Activated naive CD4-positive, alpha-beta T cell treated with anti-CD3 and anti-CD28 coated beads, Interleukin-2, amount 50 U/mL, for 24 hours (primary cell): ENCODE results near the gene PDCD1LG2.
A peak's percentile ranks its signal among the peaks of the same experiment; 100 is the strongest.
"Not testable (repeated sequence)": the region's sequence is repeated elsewhere in the genome, so short reads cannot be mapped to it uniquely, and the experiment has no call there.

Experiments used
- H3K27ac Mint-ChIP-seq: one replicate; pipeline ENCODE4 v1.8.0; 2021; ENCODE audit warnings: mild to moderate bottlenecking, mixed read lengths
- H3K27me3 Mint-ChIP-seq: one replicate; pipeline ENCODE4 v1.8.0; 2021; ENCODE audit warnings: mixed read lengths
- H3K36me3 Mint-ChIP-seq: one replicate; pipeline ENCODE4 v1.8.0; 2021; ENCODE audit warnings: mixed read lengths
- H3K4me1 Mint-ChIP-seq: one replicate; pipeline ENCODE4 v1.8.0; 2021; ENCODE audit warnings: mixed read lengths
- H3K4me3 Mint-ChIP-seq: one replicate; pipeline ENCODE4 v1.8.0; 2021; ENCODE audit warnings: mild to moderate bottlenecking, mixed read lengths
- H3K9me3 Mint-ChIP-seq: one replicate; pipeline ENCODE4 v1.8.0; 2021; ENCODE audit warnings: mixed read lengths

PDCD1LG2 gene

DNA sequence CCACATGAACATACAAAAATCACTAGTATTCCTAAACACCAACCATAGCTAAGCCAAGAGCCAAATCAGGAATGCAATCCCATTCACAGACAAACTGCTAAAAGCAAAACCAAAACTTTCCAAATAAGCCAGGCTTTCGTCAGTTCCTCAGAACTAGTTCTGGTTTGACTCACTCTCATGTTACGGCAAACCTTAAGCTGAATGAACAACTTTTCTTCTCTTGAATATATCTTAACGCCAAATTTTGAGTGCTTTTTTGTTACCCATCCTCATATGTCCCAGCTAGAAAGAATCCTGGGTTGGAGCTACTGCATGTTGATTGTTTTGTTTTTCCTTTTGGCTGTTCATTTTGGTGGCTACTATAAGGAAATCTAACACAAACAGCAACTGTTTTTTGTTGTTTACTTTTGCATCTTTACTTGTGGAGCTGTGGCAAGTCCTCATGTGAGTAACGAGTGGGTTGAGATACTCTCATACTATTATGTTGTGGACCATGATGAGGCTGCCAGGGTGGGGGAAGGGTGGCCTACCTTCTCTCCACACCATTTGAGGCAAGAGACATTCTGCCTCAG is at the start of gene PDCD1LG2:
PDCD1LG2 (plus strand) TSS at position 172 of the 572 bp plus-strand sequence. CDS start 12,016 bp downstream, outside the sequence.
- H3K27ac Mint-ChIP-seq, result peak within 1 kb of the TSS; percentile 95
- H3K27me3 Mint-ChIP-seq, result no peaks in the 10 kb centered on the region
- peaks cover 40% of the 10 kb centered on the region for H3K4me1 Mint-ChIP-seq
- H3K9me3 Mint-ChIP-seq, result no peaks in the 10 kb centered on the region
- peak within 1 kb of the TSS; percentile 72 for H3K4me3 Mint-ChIP-seq
- no peaks in the 10 kb centered on the region for H3K36me3 Mint-ChIP-seq

GRCh38 chr9:5464831-5465330 is 45.5 kb upstream of the PDCD1LG2 start:
- H3K4me3 Mint-ChIP-seq, H3K27me3 Mint-ChIP-seq, H3K9me3 Mint-ChIP-seq, H3K27ac Mint-ChIP-seq: not testable (repeated sequence)
- Mint-ChIP-seq H3K4me1 (peaks cover 17% of the 10 kb centered on the region), H3K36me3 (peaks cover 38% of the 10 kb centered on the region)

- Mint-ChIP-seq H3K36me3 (peaks cover 36% of the 10 kb centered on the region), H3K4me3 (no peak overlapping the region)
Measured at GRCh38 chr9:5466005-5466404, 44.3 kb upstream of the PDCD1LG2 start.

GRCh38 chr9:5466766-5467165 is 43.6 kb upstream of the PDCD1LG2 start:
- H3K9me3 Mint-ChIP-seq, result no peaks in the 10 kb centered on the region
- no peak overlapping the region for H3K27ac Mint-ChIP-seq
- peaks cover 36% of the 10 kb centered on the region for H3K36me3 Mint-ChIP-seq
- H3K4me3 Mint-ChIP-seq, result no peak overlapping the region
- no peaks in the 10 kb centered on the region for H3K27me3 Mint-ChIP-seq
- peaks cover 9% of the 10 kb centered on the region for H3K4me1 Mint-ChIP-seq

More at GRCh38 chr9:5466005-5466404, 44.3 kb upstream of the PDCD1LG2 start:
- Mint-ChIP-seq H3K9me3 (no peaks in the 10 kb centered on the region), H3K4me1 (peaks cover 9% of the 10 kb centered on the region), H3K27me3 (no peaks in the 10 kb centered on the region), H3K27ac (no peak overlapping the region)

- Mint-ChIP-seq H3K9me3 (no peaks in the 10 kb centered on the region), H3K4me3 (no peak overlapping the region), H3K36me3 (peaks cover 23% of the 10 kb centered on the region), H3K4me1 (peaks cover 9% of the 10 kb centered on the region), H3K27ac (peak overlapping the region; percentile 24), H3K27me3 (no peaks in the 10 kb centered on the region)
Measured at GRCh38 chr9:5468850-5469249, 41.5 kb upstream of the PDCD1LG2 start.

DNA sequence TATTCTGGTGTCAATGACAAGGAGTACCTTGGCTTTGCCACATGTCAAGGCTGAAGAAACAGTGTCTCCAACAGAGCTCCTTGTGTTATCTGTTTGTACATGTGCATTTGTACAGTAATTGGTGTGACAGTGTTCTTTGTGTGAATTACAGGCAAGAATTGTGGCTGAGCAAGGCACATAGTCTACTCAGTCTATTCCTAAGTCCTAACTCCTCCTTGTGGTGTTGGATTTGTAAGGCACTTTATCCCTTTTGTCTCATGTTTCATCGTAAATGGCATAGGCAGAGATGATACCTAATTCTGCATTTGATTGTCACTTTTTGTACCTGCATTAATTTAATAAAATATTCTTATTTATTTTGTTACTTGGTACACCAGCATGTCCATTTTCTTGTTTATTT is 40.2 kb upstream of the PDCD1LG2 start:
- H3K9me3 Mint-ChIP-seq, result no peaks in the 10 kb centered on the region
- peaks cover 9% of the 10 kb centered on the region for H3K4me1 Mint-ChIP-seq
- no peak overlapping the region for H3K27ac Mint-ChIP-seq
- H3K4me3 Mint-ChIP-seq, result no peak overlapping the region
- H3K36me3 Mint-ChIP-seq, result peaks cover 17% of the 10 kb centered on the region
- H3K27me3 Mint-ChIP-seq, result no peaks in the 10 kb centered on the region

GRCh38 chr9:5470816-5471215 is 39.5 kb upstream of the PDCD1LG2 start:
- Mint-ChIP-seq H3K27ac (no peak overlapping the region), H3K27me3 (no peaks in the 10 kb centered on the region), H3K36me3 (peaks cover 12% of the 10 kb centered on the region), H3K4me1 (peaks cover 9% of the 10 kb centered on the region), H3K9me3 (no peaks in the 10 kb centered on the region), H3K4me3 (no peak overlapping the region)

DNA sequence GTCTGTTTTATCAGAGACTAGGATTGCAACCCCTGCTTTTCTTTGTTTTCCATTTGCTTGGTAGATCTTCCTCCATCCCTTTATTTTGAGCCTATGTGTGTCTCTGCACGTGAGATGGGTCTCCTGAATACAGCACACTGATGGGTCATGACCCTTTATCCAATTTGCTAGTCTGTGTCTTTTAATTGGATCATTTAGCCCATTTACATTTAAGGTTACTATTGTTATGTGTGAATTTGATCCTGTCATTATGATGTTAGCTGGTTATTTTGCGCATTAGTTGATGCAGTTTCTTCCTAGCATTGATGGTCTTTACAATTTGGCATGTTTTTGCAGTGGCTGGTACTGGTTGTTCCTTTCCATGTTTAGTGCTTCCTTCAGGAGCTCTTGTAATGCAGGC is 34.7 kb upstream of the PDCD1LG2 start:
- H3K27ac Mint-ChIP-seq, result not testable (repeated sequence)

DNA sequence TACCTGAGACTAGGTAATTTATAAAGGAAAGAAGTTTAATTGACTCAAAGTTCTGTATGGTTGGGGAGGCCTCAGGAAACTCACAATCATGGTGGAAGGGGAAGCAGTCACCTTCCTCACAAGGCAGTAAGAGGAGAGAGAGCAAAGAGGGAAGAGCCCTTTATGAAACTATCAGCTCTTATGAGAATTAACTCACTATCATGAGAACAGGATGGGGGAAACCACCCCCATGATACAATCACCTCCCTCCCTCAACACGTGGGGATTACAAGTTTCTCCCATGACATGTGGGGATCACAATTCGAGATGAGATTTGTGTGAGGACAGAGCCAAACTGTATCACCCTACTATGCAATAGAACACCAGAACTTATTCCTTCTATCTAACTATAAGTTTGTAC is 32.1 kb upstream of the PDCD1LG2 start:
- H3K9me3 Mint-ChIP-seq, result no peaks in the 10 kb centered on the region

More for the DNA sequence above, 34.7 kb upstream of the PDCD1LG2 start:
- not testable (repeated sequence) for H3K36me3 Mint-ChIP-seq, H3K4me1 Mint-ChIP-seq, H3K27me3 Mint-ChIP-seq, H3K9me3 Mint-ChIP-seq, H3K4me3 Mint-ChIP-seq

GRCh38 chr9:5479994-5480694 is 30.2 kb upstream of the PDCD1LG2 start:
- Mint-ChIP-seq H3K27me3 (no peaks in the 10 kb centered on the region), H3K36me3 (no peaks in the 10 kb centered on the region), H3K4me1 (peaks cover 4% of the 10 kb centered on the region), H3K9me3 (no peaks in the 10 kb centered on the region), H3K4me3 (no peak overlapping the region), H3K27ac (no peak overlapping the region)

More for the DNA sequence above, 32.1 kb upstream of the PDCD1LG2 start:
- H3K27me3 Mint-ChIP-seq, result no peaks in the 10 kb centered on the region
- H3K4me3 Mint-ChIP-seq, result no peak overlapping the region
- H3K27ac Mint-ChIP-seq, result peak overlapping the region; percentile 18
- no peaks in the 10 kb centered on the region for H3K36me3 Mint-ChIP-seq
- peaks cover 4% of the 10 kb centered on the region for H3K4me1 Mint-ChIP-seq

- no peaks in the 10 kb centered on the region for H3K36me3 Mint-ChIP-seq
- peaks cover 4% of the 10 kb centered on the region for H3K4me1 Mint-ChIP-seq
- H3K4me3 Mint-ChIP-seq, result no peak overlapping the region
- no peaks in the 10 kb centered on the region for H3K27me3 Mint-ChIP-seq
- H3K9me3 Mint-ChIP-seq, result no peaks in the 10 kb centered on the region
- H3K27ac Mint-ChIP-seq, result no peak overlapping the region
Measured at GRCh38 chr9:5480919-5481318, 29.4 kb upstream of the PDCD1LG2 start.

DNA sequence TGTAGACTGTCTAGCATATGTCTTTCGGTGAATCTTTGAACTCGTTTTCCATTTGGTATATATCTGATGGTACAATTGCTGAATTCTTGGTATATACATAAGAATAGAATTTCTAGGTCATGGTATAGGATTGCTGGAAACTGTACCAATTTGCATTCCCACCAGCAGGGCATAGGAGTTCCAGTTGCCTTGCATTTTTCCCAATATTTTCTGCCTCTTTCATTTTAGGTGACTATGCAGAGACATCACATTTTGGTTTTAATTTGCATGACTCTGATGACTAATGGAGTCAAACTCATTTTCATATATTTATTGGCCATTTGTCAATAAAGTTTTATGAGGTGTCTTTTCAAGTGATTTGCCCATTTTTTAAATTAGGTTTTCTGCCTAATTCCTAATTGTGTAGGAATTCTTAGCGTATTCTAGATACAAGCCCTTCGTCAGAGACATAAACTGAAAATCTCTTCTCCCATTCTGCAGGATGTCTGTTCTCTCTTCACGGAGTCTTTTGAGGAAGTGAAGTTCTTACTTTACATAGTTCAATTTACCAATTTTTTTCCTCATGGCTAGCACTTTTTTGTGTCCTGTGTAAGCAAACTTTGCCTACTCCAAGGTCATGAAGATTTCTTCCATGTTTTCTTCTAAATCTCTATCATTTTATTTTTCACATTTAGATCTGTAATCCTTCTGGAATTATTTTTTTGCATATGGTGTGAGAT is 28.9 kb upstream of the PDCD1LG2 start:
- H3K27ac Mint-ChIP-seq, result peak overlapping the region; percentile 13
- H3K4me3 Mint-ChIP-seq, result no peak overlapping the region
- no peaks in the 10 kb centered on the region for H3K27me3 Mint-ChIP-seq
- H3K36me3 Mint-ChIP-seq, result no peaks in the 10 kb centered on the region
- H3K4me1 Mint-ChIP-seq, result peaks cover 4% of the 10 kb centered on the region
- H3K9me3 Mint-ChIP-seq, result no peaks in the 10 kb centered on the region

DNA sequence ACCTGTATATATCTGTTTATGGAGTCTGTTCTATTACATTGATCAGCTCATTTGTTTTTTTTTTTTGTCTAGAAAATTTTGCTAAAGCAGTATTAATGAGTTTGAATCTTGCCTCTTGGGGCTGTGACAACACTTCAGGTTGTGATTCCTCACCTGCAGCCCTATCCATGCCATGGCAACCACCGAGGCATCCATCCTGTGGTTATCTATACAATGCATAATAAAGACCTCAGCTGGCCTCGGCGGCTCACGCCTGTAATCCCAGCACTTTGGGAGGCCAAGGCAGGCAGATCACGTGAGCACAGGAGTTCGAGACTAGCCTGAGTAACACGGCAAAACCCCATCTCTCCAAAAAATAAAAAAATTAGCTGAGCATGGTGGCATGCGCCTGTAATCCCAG is 28.1 kb upstream of the PDCD1LG2 start:
- Mint-ChIP-seq H3K36me3 (no peaks in the 10 kb centered on the region), H3K27me3 (no peaks in the 10 kb centered on the region), H3K27ac (no peak overlapping the region)

DNA sequence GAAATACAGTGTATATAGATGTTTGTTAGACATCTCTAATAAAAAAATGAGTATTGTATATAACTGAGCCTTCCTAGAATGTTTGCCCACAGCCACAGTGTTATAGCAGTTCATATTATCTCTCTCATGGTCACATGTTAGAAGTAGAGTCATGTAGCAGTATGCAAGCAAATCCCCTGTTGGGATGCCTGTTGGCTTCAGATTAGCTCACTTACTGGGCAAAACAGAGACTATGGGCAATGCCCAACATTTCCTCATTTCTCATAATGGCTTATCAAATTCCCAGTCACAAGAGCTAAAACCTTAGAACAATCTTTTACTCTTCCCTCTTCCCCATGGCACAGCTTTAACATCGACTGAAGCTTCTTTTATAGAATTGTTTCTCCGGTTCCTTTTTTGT is 27.0 kb upstream of the PDCD1LG2 start:
- H3K4me3 Mint-ChIP-seq, result no peak overlapping the region
- no peaks in the 10 kb centered on the region for H3K27me3 Mint-ChIP-seq
- no peaks in the 10 kb centered on the region for H3K36me3 Mint-ChIP-seq
- no peaks in the 10 kb centered on the region for H3K4me1 Mint-ChIP-seq
- H3K9me3 Mint-ChIP-seq, result no peaks in the 10 kb centered on the region
- no peak overlapping the region for H3K27ac Mint-ChIP-seq

More for the DNA sequence above, 28.1 kb upstream of the PDCD1LG2 start:
- H3K4me3 Mint-ChIP-seq, result no peak overlapping the region
- no peaks in the 10 kb centered on the region for H3K9me3 Mint-ChIP-seq
- peaks cover 4% of the 10 kb centered on the region for H3K4me1 Mint-ChIP-seq

DNA sequence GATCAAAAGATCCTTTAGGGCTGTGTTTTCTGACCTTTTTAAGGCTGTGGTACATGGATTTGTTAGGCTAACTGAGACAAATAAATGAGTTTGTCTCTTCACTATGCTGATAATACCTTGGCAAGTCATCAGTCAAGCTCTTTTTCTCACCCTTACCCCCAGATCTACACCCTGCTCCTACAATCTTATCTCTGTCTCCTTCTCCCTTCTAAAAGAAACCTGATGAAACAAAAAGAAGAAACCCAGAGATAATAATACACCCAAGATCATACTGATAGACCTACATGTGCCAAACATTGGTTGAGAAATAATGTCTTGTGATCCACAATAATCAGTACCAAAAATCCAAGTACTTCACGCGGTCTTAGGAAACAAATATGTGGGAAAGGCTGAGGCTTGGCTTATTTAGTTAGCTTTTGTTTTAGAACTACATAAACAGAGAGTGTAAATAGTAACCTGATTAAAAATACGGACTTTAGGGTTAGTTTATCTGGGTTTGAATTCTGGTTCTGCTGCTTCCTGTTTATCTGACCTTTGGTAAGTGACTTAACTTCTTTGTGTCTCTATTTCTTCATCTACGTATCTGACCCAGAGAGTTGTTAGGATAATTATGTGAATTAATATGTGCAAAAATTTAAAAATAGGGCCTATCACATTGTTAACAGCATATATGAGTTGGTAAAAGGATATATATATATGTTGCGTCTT is 24.8 kb upstream of the PDCD1LG2 start:
- no peaks in the 10 kb centered on the region for H3K9me3 Mint-ChIP-seq
- H3K27me3 Mint-ChIP-seq, result no peaks in the 10 kb centered on the region
- no peak overlapping the region for H3K4me3 Mint-ChIP-seq
- H3K27ac Mint-ChIP-seq, result no peak overlapping the region
- H3K4me1 Mint-ChIP-seq, result no peaks in the 10 kb centered on the region
- no peaks in the 10 kb centered on the region for H3K36me3 Mint-ChIP-seq
